ENCODE results near the gene PXDN.
"Not testable (repeated sequence)": the region's sequence is repeated elsewhere in the genome, so short reads cannot be mapped to it uniquely, and the experiment has no call there.

Gene PXDN

DNA sequence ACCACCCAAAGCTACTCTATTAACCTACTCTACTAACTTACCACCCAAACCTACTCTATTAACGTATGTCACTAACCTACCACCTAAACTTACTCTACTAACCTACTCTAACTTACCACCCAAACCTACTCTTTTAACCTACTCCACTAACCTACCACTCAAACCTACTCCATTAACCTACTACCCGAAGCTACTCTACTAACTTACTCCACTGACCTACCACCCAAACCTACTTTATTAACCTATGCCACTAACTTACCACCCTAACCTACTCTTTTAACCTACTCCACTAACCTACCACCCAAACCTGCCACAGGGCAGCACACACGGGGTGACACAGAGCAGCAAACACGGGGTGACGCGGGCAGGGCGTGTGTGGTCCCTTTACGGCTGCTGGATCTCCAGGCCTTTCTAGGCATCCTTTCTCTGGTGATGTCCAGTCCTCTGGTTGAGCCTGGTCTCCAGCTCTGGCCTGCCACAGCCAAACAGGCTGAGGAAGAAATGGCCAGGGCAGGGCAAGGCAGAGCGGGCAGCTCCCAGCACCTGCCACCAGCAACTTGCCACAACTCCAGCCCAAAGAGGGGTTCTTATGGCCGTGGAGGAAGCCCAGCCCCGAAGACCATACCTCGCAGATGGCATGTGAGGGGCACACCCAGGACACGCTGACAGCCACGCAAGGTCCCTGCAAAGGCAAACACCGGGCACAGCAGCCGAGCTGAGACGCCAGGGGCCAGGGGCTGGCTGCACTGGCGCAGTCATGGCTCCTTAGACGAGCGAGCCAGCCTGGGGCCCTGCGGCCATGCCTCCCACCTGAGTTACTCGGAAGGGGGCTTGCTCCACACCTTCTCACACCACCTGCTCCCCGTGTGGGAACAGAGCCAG, 25.7 kb downstream of the PXDN start:
- DNase-seq, result no peak

GRCh38 chr2:1717113-1717512, 27.2 kb downstream of the PXDN start:
- DNase-seq, result no peak

- DNase-seq, result no peak
Observed at GRCh38 chr2:1716441-1716840, 27.9 kb downstream of the PXDN start.

GRCh38 chr2:1716014-1716305, 28.4 kb downstream of the PXDN start:
- DNase-seq, result not testable (repeated sequence)

- DNase-seq, result no peak
Observed at GRCh38 chr2:1715184-1716013, 28.9 kb downstream of the PXDN start.

- no peak for DNase-seq
Observed at GRCh38 chr2:1714291-1715064, 29.8 kb downstream of the PXDN start.

GRCh38 chr2:1713839-1714236, 30.5 kb downstream of the PXDN start:
- DNase-seq, result no peak

- no peak for DNase-seq
Observed at GRCh38 chr2:1713142-1713838, 31.0 kb downstream of the PXDN start.

- DNase-seq, result no peak
Observed at GRCh38 chr2:1709946-1710560, 34.3 kb downstream of the PXDN start.

DNA sequence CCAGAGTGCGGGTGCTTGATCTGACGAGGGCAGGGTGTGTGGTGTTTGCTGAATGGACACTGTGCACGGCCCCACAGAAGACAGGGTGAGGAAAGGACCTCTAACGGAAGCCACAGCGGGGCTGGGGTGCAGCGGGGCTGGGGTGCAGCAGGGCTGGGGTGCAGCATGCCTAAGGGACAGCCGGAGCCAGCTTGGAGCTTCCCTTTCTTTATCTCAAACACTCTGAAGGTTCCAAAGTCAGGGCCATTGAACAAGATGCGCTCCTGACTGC, 35.0 kb downstream of the PXDN start:
- DNase-seq, result no peak

DNA sequence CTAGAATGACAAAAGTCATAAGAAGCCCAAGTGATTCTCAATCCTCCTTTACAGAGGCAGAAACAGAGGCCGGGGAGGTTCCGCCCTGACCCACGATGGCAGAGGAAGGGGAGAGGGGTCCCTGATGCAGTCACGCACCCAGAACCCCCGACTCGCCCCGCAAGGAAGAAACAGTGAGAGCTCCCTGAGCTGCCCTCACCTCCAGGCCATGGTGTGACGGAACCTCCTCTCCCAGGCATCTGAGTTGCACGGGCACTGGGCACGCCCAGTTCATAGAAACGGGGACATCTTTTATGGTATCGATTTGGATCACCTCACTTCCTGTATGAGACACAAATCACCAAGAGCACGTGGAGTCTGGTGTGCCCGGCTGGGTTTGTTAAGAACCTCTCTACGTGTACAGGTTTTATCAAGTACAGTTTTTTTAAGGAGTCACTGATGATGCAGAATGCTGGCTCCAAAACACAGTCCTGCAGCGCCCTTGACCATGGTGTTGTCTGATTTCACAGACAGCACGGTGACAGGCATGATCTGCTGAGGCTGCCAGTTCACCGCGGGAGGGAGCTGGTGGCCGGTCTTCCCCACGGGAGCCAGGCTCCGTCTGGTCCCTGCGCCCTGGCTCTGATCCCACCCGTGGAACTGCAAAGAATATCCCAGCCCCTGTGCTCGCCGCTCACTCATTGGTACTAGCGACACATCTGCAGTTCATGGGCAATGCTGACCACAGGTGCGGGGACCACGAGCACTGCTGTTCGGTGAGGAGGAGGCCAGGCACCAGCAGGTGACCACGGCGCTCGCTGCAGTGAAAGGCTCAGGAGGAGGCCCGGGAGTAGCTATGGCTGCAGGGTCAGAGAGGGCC, 35.6 kb downstream of the PXDN start:
- DNase-seq, result no peak

GRCh38 chr2:1707771-1708418, 36.4 kb downstream of the PXDN start:
- no peak for DNase-seq

GRCh38 chr2:1706089-1706841, 38.0 kb downstream of the PXDN start:
- DNase-seq, result not testable (repeated sequence)

GRCh38 chr2:1705557-1706076, 38.7 kb downstream of the PXDN start:
- no peak for DNase-seq

DNA sequence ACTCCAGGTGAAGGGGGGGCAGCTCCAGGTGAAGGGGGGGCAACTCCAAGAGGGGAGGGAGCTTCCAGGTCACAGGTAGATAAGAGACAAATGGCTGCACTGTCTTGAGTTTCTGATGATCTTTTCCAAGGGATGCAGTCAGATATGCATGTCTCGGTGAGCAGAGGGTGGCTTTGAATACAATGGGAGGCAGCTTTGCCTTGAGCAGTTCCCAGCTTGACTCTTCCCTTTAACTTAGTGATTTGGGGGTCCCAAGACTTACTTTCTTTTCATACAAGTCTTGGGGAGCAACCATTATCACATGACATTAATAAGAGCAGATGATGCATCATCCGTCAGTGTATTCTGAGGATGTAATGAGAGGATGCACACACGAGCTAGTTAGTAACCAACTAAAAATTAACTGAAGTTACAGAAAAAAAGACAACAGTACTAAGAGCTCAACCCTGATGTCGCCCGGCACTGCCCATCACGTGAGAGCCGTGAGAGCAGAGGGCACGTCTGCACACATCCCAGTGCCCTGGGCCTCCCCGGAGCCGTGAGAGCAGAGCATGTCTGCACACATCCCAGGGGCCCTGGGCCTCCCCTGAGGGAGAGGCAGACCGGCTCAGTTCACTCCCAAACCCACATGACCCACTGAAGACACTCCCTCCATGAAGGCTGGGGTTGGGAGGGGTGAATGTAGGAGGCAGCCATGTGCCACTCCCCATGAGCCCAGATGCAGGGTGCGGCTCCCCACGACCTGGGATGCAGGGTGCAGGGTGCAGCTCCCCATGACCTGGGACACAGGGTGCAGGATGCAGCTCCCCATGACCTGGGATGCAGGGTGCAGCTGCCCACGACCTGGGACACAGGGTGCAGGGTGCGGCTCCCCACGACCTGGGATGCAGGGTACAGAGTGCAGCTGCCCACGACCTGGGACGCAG, 39.4 kb downstream of the PXDN start:
- no peak for DNase-seq

DNA sequence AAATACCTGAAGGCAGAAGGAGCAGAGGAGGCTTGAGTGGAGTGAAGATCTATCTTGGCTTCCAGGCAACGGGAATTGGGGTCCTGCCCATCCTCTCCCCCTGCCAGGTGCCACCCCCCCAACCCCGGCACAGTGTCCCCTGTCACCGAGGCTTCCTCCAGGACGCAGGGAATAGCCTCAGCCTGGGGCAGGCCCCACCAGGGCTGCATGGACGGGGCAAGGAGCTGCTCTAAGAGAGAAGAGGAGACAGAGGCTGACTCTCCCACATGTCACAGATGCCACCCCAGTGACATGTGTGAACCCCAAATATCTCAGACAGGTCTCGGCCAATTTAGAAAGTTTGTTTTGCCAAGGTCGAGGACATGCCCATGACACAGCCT, 42.1 kb downstream of the PXDN start:
- DNase-seq, result no peak

DNA sequence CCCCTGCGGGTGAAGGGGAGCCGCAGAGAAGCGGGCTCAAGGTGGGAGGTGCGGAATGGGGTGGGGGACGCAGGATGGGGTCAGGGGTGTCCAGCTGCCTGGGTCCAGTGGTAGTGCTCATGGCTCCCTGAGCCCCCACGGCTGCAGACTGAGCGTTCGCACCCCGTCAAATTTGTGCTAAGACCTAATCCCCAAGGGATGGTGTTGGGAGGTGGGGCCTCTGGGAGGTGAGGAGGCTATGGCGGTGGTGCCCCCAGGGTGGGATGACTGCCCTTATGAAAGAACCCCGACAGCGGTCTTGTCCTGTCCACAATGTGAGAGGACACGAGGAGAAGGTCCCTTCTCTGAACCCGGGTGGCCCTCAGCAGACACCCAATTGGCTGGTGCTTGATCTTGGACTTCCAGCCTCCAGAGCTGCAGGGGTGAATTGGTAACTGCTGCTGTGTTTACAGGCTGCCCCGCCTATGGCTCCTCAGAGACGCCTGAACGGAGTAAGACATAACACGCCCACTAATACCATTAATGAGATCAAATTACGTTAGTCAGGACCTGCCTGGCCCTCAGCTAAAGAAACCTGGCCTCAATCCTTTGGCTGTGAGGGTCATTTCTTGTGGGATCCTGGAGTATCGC, 42.6 kb downstream of the PXDN start:
- DNase-seq, result no peak

DNA sequence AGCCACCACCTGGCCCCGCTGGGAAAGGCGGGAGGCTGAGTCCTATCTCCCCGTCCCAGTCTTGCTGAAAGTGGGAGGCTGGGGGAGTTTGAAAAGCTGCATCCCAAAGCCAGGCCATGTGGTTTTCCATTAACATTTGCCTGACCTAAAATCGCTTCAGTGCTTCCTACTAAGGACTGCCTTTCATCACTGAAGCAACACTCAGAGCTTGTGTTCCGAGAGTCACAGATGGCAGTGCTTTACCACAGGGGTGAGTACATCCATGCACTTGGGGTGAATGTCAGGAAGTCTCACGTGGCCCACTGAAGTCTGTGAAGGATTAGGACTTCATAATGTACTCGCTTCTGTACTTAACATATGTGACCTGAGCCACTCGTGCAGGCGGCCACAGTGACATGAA, 43.3 kb downstream of the PXDN start:
- no peak for DNase-seq
